Stimulated activated CD4-positive, alpha-beta T cell treated with anti-CD3 and anti-CD28 coated beads, TNF-alpha, amount 100 ng/mL, for 24 hours (primary cell): ENCODE measurements around the gene CRLF1.
"Not testable (repeated sequence)": the region's sequence is repeated elsewhere in the genome, so short reads cannot be mapped to it uniquely, and the experiment has no call there.

Source experiments
- DNase-seq, 3 experiments: peaks; one replicate each; pipeline ENCODE4 v3.0.0-alpha.2; 2020; ENCODE audit warnings: low read depth in 3 of 3

Gene CRLF1

GRCh38 chr19:18592732-18593131 lies 13.9 kb downstream of the CRLF1 start:
- not testable (repeated sequence) for DNase-seq

GRCh38 chr19:18591735-18592385 lies 14.7 kb downstream of the CRLF1 start:
- no peak for DNase-seq

- DNase-seq, result no peak
Observed at GRCh38 chr19:18590273-18591272, 16.0 kb downstream of the CRLF1 start.

GRCh38 chr19:18589380-18590272 lies 17.0 kb downstream of the CRLF1 start:
- peak; percentile 26 to 41 (median 38) for DNase-seq

GRCh38 chr19:18588611-18589379 lies 17.8 kb downstream of the CRLF1 start, which contains the start of gene REX1BD:
Gene REX1BD (plus strand): TSS chr19:18588798. CDS start chr19:18588802, 4 bp downstream.
- peak; percentile 71 to 91 (median 82) for DNase-seq

GRCh38 chr19:18587962-18588610 lies 18.5 kb downstream of the CRLF1 start:
- no peak for DNase-seq

GRCh38 chr19:18587561-18587960 lies 19.0 kb downstream of the CRLF1 start:
- DNase-seq, result no peak

GRCh38 chr19:18586306-18586705 lies 20.3 kb downstream of the CRLF1 start:
- DNase-seq, result no peak

GRCh38 chr19:18580311-18580710 lies 26.3 kb downstream of the CRLF1 start:
- DNase-seq, result no peak

- no peak for DNase-seq
Observed at GRCh38 chr19:18577365-18577914, 29.2 kb downstream of the CRLF1 start.

GRCh38 chr19:18576383-18576782 lies 30.2 kb downstream of the CRLF1 start:
- no peak for DNase-seq

GRCh38 chr19:18574691-18575291 lies 31.8 kb downstream of the CRLF1 start:
- DNase-seq, result no peak

GRCh38 chr19:18571564-18572344 lies 34.8 kb downstream of the CRLF1 start, which contains the start of gene UBA52:
Gene UBA52 (plus strand): TSS chr19:18571857. CDS start chr19:18573301, 1,444 bp downstream.
- DNase-seq, result peak; percentile 96 to 99 (median 98)

GRCh38 chr19:18568367-18568766 lies 38.2 kb downstream of the CRLF1 start:
- DNase-seq, result no peak

- no peak for DNase-seq
Observed at GRCh38 chr19:18566953-18567352, 39.6 kb downstream of the CRLF1 start.

GRCh38 chr19:18562086-18562485 lies 44.5 kb downstream of the CRLF1 start:
- DNase-seq, result no peak

GRCh38 chr19:18559685-18560084 lies 46.9 kb downstream of the CRLF1 start:
- no peak for DNase-seq

- no peak for DNase-seq
Observed at GRCh38 chr19:18558604-18559003, 48.0 kb downstream of the CRLF1 start.

GRCh38 chr19:18558202-18558555 lies 48.4 kb downstream of the CRLF1 start:
- DNase-seq, result no peak
